NCI-H1436 treated with DMSO at 0.1 percent for 48 hours (cell line): ENCODE results near the gene SPIRE1.
"Not testable (repeated sequence)": the region's sequence is repeated elsewhere in the genome, so short reads cannot be mapped to it uniquely, and the experiment has no call there.

Experiments used
- DNase-seq: peaks from one replicate; lab custom pipeline; 2025; lab: John Stamatoyannopoulos, UW

The SPIRE1 gene

DNA sequence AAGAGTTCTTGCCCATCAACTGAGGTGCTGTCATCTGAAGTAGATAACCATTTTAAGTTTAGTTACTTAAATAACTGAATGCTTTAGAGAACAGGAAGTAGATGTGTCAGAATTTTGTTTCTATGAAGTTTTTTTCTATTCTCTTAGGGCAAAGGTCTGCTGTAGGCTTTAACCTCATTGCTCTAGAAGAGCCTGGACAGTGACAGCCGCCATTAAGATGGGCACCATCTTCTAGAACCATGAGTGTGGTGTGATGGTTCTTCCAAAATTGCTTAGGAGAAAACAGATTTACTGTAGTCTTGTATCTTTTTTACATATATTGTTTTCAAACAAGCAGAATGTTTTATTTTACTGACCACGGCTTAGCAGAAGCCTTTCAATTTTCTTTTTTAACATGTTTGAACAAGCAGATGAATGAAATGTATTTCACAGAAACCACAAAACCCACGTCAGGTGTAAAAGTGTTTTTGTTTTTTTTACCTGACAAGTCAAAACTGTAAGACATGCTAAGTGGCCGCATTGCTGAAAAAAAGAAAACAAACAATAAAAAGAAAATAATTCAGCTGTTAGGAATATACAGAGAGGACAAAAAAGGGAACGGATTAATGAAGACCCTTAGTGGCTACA lies 172.3 kb downstream of the SPIRE1 start:
- no peak for DNase-seq

DNA sequence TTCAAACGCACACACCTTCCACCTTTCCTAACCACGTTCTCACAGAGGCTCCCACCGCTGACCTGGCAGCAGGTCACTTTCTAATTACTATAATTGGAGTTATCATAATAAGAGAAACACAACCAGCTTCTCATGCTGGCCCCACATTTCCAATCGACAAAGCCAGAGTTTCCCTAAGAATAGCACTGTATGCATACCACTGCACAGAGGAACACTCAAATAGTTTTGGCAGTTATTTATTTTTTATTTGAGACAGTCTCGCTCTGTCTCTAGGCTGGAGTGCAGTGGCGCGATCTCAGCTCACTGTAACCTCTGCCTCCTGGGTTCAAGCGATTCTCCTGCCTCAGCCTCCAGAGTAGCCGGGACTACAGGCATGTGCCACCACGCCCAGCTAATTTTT lies 176.0 kb downstream of the SPIRE1 start:
- not testable (repeated sequence) for DNase-seq

DNA sequence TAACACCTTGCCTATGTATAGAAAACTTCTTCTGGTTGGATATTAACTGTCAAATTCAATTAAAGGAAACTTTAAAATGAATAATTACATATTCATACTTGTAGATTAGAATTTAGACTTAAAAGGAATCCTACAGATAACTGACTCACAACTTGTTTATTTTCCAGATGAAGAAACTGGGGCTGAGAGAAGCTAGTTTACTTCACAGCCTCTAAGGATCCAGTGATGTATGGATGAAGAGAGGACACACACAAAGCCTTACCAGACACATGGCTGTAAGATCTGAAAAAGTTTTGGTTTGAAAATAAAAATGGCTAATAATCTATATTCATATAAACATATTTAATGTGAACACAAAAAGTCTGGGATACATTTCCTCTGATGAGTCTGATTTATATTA lies 177.9 kb downstream of the SPIRE1 start:
- DNase-seq: no peak

DNA sequence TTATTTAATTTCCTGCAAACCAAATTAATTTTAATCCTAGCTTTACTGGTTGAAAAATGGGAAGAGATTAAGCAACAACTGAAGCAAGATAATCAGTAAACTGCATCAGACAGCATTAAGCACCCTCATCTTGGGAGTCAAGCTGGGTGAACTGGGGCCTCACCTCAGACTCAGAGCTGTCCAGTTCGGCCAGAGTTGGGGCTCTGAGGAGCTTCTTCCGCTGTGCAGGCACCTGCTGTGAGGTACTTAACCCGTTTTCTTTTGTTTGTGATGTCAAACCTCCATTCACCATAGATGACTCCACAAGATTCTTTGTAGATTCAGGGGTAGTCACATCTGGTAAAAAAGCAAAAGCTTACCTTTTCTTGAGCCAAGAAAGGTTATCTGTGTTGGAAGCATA lies 178.4 kb downstream of the SPIRE1 start:
- no peak for DNase-seq

DNA sequence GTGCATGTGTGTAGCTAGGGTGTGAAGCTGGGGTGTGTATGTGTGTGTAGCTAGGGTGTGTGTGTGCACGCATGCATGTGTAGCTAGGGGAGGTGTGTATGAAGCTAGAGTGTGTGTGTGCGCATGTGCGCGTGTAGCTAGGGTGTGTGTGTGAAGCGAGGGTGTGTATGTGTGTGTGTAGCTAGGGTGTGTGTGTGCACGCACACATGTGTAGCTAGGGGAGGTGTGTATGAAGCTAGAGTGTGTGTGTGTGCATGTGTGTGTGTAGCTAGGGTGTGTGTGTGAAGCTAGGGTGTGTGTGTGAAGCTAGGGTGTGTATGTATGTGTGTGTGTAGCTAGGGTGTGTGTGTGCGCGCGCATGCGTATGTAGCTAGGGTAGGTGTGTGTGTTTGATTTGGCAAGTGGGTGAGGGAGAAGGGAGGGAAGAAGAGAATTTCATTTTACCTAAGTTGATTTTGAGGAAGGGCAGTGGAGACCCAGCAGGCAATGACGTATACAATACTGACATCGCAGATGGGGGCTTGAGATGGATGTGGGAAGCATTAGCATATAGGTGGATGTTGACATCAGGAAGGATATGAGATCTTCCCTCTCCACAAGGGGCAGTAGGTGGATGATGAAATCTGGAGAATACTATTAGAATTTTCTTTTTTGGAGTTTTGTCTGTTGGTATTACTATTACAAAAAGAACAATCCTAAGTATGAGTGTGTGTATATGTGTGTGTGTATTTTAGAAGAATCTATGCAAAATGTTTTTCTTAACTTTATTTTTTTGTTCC lies 179.4 kb downstream of the SPIRE1 start:
- no peak for DNase-seq

DNA sequence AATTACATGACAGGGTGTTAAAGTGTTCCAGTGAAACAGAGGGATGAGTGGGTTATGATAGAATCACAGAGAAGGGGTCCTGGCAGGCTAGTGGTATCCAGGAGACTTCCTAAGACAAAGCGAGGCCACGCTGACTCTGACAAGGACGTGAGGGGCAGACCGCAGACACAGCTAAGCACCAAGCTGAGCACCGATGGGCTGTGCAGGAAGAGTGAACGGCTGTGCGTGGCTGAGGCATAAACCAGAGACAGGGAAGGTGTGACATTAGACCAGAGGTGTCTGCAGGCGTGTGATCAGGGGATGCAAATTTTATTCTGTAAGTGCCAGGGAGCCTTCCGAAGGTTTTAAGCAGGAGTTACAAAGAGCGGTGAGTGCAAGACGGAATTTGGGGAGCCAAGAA lies 180.3 kb downstream of the SPIRE1 start:
- no peak for DNase-seq

DNA sequence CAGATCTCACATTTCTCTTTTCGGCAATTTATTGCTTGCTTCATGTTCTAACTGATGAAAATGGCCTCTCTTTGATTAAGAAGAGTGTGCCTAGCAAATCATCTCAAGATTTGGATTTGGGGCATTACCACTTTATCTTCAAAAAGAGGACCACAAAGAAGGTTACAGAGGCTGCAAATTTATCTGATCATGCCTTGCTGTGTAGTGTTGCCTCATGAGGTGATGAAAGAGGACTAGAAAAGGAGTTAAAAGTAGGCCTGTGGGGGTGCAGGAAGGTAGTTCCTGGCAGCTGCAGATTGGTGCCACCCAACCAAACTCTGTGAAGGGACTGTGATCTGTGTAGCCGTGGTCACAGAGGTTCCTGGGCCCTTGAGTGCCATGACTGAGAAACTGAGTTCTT lies 181.0 kb downstream of the SPIRE1 start:
- DNase-seq: no peak

DNA sequence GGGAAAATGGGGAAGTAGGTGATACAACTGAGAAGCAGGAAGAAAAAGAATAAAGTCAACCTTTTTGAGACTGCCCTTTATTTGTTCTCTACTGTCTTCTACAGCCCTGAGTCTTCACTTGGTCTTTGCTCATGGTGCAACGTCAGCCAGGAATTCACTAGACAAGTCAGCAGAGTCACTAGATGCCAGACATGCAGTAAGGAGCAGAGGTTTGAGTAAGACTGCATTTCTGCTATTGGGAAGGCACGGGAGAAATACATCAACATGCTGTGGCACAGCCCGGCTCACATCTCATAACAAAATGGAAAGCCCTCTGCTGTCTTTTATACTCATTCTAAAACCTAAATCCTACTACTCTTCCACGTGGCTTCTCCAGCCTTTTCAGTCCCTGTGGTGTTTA lies 183.0 kb downstream of the SPIRE1 start:
- DNase-seq: no peak

DNA sequence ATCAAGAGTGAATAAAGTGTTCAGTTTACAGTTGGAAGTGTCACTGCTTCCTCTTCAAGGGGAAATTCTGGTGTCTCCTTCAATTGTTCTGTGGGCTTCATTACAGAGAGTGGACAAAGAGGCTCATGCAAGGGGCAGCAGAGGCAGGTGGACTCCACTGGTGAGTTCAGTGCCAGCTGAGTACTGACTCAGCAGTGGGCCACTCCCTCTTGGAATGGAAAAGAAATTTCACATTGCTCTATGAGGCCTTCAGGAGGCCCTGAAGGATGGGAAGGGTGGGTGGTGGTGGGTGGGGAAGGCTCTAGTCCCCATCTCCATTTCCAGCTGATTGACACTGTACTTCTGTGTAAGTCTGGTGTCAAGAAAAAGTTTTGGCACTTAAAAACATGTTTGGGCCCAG lies 183.8 kb downstream of the SPIRE1 start:
- no peak for DNase-seq

DNA sequence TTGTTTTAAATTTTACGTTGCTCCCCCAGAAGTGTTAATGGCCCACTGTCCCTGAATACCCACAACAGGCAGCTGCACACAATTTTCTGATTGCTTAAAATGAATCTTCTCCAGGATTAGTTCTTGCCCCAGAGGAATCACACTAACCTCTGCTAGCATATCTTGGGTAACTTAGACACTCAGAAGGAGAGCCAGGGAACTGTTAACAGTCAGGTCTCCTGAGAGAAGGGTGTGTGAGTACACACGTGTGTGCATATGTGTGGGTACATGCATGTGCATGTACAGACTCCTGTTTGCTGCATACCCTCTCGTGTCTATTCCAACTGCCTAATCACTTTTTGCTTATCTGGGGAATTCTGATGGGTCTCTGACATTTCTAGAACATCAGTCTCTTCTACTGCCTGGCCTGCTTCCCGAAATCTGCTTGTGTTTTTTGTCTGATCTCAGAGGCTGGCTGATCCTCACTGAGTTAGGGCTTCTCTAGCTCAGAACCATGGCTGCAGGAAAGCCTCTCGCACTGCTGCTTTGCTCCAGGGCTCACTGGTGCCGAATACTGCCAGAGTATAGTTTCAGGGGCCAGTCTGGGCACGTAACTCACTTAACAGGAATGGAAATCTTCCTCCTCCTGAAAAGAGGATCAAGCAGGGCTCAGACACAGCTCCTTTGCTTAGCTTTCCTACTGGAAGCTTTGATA lies 187.4 kb downstream of the SPIRE1 start:
- DNase-seq: no peak

DNA sequence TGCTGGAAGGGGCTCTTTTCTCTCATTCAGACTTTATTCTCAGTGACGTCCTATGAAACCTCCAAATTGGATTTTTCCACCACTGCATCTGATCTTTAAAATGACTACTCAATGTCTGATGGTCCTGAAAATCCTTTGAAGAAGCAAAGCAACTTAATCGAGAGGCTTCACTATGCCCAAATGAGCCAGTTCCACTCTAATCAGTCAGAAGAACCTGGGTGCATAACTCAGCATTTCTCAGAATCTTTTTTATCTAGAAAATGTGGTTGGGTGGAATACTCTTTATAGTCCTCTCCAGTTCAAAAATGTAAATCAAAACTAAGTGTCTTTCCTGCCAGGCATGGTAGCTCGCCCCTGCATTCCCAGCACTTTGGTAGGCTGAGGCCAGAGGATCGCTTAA lies 189.5 kb downstream of the SPIRE1 start:
- no peak for DNase-seq

DNA sequence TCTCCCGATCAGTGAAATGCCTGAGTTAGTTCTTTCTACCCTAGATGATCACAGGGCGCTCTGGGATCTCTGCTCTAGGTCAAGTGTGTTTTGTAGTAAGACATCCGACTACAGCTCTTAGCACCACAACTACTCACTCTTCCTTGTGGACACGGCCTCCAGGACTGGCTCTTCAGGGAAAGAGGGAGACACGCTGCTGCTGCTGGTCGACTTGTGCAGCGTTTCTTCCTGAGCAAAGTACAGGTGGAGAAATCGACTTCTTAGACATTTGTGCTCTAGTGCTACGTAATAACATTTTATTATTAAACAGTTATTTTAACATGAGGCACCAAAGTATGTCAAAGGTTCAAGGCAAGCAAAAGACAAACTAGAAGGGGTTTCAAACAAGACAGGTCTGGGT lies 193.2 kb downstream of the SPIRE1 start:
- DNase-seq: no peak

DNA sequence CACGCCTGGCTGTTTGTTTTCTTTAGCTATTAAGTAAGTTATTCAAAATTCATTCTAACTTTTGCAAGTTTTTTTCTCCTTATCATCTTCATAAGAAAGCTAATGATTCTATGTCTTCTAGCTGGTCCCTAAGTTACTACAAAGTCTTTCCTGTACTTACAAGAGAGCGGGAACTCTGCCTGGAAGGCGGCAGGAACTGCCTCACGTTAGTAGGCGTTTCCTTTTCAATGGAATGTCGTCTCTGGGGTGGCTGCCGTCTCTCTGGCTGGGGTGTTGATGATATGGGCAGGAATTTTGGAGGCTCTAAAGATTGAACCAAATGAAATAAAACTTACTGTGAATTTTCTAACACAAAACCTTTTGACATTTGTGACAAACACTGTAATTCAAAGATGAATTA lies 194.7 kb downstream of the SPIRE1 start:
- no peak for DNase-seq

DNA sequence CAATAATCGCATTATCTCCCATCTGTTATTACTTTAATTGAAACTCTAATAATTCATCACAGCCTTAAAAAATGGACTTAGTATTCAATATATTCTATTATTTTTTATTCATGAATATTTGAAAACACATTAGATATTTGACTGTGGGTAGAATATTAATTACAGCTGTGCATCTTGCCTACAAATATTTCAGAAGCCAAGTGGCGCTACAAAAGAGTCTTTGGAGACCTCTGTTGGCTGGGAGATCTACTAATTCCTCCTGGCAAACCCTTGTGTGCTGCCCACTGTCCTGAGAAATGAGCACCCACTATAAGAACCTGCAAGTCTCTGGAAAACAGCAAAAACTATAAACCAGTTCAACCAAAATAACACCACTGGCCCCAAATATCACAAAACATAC lies 195.7 kb downstream of the SPIRE1 start:
- no peak for DNase-seq

DNA sequence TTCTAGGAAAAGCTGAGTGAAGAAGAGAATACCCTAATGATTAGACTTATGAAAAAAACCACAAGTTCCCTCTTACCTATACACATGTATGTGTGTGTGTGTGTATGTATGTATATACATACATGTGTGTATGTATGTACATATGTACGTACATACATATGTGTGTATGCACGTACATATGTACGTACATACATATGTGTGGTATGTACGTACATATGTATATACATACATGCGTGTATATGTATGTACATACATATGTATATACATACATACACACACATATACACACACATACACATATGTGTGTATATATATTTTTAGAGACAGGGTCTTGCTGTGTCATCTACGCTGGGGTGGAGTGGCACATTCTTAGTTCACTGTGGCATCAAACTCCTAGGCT lies 196.6 kb downstream of the SPIRE1 start:
- no peak for DNase-seq

DNA sequence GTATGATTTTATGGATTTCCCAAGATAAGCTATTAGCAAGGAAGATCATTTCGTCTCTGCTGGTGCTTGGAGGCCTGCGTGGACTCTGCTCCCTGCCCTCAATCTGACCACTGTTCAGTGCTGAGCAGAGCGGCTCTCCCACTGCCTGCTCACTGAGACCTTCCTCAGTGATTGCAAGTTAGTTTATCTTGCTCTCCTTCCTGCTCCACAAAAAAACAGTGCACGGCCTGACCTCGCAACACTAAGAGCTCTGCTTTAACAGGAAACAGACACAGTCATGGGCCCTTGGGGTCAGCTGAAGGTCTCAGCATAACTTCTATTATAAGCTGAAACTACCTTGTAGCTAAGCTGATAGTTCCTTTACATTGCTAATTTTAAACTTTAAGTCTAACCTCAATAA lies 197.0 kb downstream of the SPIRE1 start:
- no peak for DNase-seq

DNA sequence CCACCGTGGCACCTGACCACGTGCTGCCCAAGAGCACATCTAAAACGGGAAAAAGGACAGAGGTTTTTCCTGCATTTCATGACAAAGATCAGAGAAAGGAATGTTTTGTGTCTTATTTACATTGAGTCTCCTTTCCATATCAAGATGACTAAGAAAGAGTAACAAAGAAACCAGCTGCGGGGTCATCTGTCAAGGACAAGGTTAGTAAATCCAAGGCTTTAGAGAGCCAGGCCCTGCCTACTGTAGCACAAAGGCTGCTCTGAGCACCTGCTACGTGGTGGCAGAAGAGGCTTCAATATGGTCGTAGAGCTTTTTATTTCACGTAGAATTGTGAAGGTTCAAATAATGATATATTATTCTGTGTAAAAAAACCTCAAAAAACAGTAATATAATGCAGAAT lies 199.1 kb downstream of the SPIRE1 start:
- DNase-seq: no peak

DNA sequence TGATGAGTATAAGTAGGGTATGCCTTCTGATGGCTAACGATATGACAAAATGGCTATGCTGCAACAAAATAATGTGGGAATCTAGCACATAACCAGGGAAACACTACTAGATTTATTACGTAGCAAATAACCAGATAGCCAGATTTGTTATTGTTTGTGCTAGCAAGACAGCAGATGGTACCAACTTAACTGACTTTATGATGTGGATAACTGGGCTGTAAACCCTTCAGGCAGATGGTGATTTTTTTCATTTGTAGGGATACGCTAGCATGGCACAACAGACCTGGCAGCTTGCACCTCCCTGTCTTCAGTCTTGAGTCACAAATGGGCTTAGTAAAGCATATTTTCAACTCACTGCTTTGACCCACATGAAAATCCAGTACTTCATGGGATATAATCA lies 201.5 kb downstream of the SPIRE1 start:
- no peak for DNase-seq

DNA sequence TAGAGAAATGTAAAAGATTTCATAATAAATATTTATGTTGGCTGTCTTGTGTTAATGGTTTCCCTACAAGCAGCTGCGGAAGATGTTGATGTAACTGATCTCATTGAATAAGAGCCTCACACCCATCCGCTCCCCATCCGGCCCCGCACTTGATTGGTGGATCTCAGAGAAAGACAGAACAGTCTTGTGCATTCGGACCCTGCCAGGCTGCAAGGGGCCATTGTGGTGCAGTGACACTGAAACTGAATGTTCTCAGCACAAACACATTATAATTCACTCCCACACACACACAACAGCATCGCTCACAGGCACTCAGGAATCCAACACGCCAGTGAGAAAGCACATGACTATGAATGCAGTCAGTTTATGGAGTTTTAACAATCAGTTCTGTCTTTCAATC lies 202.4 kb downstream of the SPIRE1 start:
- DNase-seq: no peak

DNA sequence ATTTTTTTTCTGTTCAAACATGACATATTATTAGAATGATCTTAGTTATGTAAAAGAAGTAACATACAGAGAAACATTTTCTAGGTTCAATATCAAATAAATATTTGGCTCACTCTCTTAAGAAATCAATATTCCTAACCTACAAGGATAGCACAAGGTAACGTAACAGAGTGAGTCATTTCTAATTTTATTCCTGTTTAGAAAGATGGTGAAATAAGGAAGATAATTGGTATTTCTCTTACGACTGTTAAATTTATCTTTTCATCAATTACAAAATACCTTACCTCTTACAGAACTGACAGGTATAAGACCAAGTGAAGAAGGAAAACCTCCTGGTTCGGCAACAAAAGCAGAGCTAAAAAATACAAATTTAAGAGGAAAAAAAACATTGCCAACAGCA lies 205.1 kb downstream of the SPIRE1 start:
- no peak for DNase-seq

DNA sequence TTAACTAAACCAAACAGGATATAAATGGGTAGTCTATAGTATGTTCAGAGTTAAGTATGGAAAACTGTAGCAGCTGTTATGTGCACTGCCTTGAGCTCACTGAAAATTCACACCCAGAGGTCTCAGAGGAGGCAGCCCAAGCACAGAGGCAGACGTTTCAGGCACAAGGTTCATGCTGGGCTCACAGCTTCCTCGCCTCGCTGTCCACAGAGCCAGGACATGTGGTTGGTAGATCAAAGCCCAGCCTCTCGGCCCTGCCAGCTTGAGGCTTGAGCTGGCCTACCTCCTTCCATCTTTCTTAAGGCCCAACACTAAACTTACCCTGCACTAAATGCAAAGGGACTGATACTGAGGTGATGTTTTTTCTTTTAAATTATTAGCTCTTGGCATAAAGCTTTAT lies 206.5 kb downstream of the SPIRE1 start:
- DNase-seq: no peak

DNA sequence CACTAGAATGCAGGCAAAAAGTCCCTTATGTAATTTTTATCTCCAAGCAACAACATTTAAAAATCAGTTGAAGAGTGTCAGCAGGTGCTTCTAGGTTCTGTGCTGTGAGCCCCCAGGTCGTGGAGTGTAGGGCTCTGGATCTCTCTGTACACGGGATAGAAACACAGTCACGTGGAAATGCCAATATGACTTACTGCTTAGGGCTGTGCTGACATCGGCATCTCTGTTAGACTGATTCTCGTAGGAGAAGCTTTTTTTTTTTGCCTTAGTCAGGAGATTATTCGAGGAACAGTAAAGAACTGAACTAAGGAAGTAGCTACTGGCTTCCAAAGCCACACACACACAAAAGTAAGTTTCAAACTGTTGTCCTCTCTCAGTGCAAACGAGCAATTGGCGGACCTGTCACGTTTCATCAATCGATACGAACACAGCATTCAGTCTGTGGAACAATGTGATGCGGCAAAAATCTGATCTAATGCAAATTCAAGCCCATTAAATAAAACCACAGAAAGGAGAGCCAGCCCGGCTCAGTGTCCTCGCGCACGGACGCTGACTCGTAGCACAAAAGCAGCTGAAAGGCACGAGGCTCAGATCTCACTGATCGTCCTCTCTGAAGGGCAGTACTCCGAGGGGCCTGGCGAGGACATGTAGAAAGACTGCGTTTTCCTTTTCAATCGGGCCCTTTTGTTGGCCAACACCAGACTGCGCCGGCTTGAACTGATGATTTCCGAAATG lies 208.7 kb downstream of the SPIRE1 start:
- no peak for DNase-seq

DNA sequence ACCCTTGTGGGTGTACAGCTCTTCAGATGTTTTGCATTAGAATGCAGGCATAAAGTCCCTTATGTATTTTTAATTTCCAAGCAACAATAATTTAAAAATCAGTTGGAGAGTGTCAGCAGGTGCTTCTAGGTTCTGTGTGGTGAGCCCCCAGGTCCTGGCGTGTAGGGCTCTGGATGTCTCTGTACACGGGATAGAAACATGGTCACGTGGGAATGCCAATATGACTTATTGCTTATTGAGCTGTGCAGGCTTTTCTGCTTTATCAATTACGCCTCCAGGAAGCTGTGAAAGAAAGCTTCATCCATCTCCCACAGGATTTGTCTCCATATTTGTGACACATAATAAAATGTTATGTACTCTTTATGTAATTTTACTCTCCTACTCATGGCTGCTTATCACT lies 212.4 kb downstream of the SPIRE1 start:
- DNase-seq: no peak
